Nephron progenitor cell (in vitro differentiated cells): ENCODE results near the gene KCNAB1.
A peak's percentile ranks its signal among the peaks of the same experiment; 100 is the strongest.

Source experiments
- DNase-seq: peaks from one replicate; pipeline ENCODE4 v3.0.0; 2021
- H3K27ac Mint-ChIP-seq: 2 replicates; pipeline ENCODE4 v1.8.0; 2021; ENCODE audit warnings: mild to moderate bottlenecking, moderate library complexity, mixed read lengths
- H3K27me3 Mint-ChIP-seq: 2 replicates; pipeline ENCODE4 v1.8.0; 2021; ENCODE audit warnings: mild to moderate bottlenecking, low read depth, mixed read lengths; ENCODE audit not compliant: poor library complexity
- H3K36me3 Mint-ChIP-seq: 2 replicates; pipeline ENCODE4 v1.8.0; 2021; ENCODE audit warnings: low read depth, mixed read lengths
- H3K4me1 Mint-ChIP-seq: 2 replicates; pipeline ENCODE4 v1.8.0; 2021; ENCODE audit warnings: mixed read lengths
- H3K4me3 Mint-ChIP-seq: 2 replicates; pipeline ENCODE4 v1.8.0; 2021; ENCODE audit warnings: mild to moderate bottlenecking, moderate library complexity, mixed read lengths
- H3K9me3 Mint-ChIP-seq: 2 replicates; pipeline ENCODE4 v1.8.0; 2021; ENCODE audit warnings: mild to moderate bottlenecking, moderate library complexity, mixed read lengths
- CTCF ChIP-seq: fragments of 200-600 bp; sonication (generic); IDR thresholded peaks from 2 replicates; pipeline ENCODE4 v1.5.0; 2021; ENCODE audit warnings: antibody characterized with exemption

KCNAB1 gene

DNA sequence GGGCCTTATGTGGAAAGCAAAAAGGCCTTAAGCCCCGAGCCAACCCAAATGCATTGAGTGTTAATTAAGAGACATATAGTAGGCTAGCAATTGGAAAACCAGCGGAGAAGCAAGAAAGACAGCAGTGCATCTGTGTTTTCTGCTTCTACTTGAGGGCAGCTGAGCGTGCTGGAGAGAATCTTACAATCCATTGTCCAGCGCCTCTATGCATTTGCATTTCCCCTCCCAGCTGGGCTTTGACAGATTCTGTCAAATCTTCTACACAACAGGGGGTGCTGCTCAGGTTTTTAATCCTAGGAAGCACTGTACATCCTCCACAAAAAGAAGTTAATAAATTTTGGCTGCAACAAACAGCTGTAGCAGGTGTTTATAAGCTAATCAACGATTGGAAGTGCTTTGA lies 410.6 kb downstream of the KCNAB1 start:
- H3K4me1 Mint-ChIP-seq: peaks cover 28% of the 10 kb centered on the region
- H3K9me3 Mint-ChIP-seq: no peaks in the 10 kb centered on the region
- no peak for TF ChIP-seq CTCF
- no peak overlapping the region for H3K4me3 Mint-ChIP-seq
- no peak for DNase-seq
- H3K36me3 Mint-ChIP-seq: no peaks in the 10 kb centered on the region
- no peaks in the 10 kb centered on the region for H3K27me3 Mint-ChIP-seq
- H3K27ac Mint-ChIP-seq: no peak overlapping the region

DNA sequence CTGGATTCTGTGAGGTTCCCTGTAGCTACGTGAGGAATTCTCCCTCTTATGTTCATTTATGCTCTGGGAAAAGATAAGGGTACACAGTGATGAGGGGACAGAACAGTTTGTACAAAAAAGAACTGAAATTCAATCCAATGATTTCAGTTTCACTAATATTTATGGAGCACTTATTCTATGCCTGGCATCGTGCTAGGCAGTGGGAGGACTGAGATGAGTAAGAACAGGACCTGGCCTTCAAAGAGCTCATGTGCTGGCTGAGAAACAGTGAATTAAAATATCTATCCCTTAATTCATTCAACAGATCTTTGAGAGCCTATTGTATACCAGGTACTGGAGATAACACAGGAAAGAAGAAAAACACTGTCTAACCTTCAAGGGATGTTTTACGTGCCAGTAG lies 412.4 kb downstream of the KCNAB1 start:
- TF ChIP-seq CTCF: no peak
- no peak for DNase-seq
- Mint-ChIP-seq H3K4me1 (peaks cover 29% of the 10 kb centered on the region), H3K27ac (no peak overlapping the region), H3K9me3 (no peaks in the 10 kb centered on the region), H3K27me3 (no peaks in the 10 kb centered on the region), H3K4me3 (no peak overlapping the region), H3K36me3 (no peaks in the 10 kb centered on the region)

DNA sequence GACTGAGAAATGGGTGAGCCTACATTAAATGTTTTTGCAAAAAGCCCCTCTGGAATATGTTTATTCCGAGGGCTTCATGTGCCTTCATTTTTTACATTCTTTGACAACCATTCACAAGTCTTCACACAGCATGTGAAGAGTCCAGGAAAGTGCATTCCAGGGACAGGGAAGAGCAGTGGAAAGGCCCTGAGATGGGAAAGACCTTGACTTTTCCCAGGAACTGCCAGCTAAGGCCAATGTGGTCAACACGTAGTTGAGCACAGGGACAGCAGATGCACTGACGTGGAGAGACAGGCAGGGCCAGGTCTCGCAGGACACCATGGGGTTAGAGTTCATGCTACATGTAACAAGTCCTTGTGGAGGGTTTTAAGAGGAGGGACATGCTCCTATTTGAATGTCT lies 412.8 kb downstream of the KCNAB1 start:
- Mint-ChIP-seq H3K27me3 (no peaks in the 10 kb centered on the region), H3K36me3 (no peaks in the 10 kb centered on the region), H3K4me1 (peaks cover 24% of the 10 kb centered on the region), H3K27ac (no peak overlapping the region), H3K9me3 (no peaks in the 10 kb centered on the region), H3K4me3 (no peak overlapping the region)
- TF ChIP-seq CTCF: no peak
- no peak for DNase-seq

DNA sequence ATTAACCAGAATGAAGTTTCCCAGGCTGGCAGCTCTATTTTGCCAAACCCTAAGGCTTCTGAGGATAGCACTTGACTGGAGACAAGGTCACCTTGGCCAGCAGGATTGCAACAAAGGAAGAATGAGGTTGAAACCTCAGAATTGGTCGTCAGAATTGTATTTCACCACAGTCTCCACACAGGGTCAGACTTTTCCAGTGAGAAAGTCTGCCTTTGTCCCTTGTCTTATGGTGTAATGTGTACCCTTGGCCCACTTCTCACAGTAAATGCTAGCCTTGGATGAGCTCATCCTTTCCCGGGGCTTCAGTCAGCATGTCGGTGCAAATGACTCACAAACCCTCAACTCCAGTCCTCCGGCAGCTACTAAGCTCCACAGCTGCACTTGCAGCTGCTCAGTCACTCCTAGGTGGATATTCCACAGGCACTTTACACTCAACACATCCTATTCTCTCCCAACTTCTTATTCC lies 414.8 kb downstream of the KCNAB1 start:
- H3K4me1 Mint-ChIP-seq: peaks cover 16% of the 10 kb centered on the region
- no peak for DNase-seq
- no peak overlapping the region for H3K4me3 Mint-ChIP-seq

GRCh38 chr3:156535798-156536197 lies 415.4 kb downstream of the KCNAB1 start:
- Mint-ChIP-seq H3K9me3 (no peaks in the 10 kb centered on the region), H3K4me1 (peaks cover 16% of the 10 kb centered on the region), H3K27me3 (no peaks in the 10 kb centered on the region), H3K36me3 (no peaks in the 10 kb centered on the region), H3K27ac (no peak overlapping the region), H3K4me3 (no peak overlapping the region)
- no peak for TF ChIP-seq CTCF
- DNase-seq: no peak

More for the DNA sequence above, 414.8 kb downstream of the KCNAB1 start:
- Mint-ChIP-seq H3K36me3 (no peaks in the 10 kb centered on the region), H3K27me3 (no peaks in the 10 kb centered on the region), H3K9me3 (no peaks in the 10 kb centered on the region), H3K27ac (peak overlapping the region; percentile 11)
- TF ChIP-seq CTCF: no peak

DNA sequence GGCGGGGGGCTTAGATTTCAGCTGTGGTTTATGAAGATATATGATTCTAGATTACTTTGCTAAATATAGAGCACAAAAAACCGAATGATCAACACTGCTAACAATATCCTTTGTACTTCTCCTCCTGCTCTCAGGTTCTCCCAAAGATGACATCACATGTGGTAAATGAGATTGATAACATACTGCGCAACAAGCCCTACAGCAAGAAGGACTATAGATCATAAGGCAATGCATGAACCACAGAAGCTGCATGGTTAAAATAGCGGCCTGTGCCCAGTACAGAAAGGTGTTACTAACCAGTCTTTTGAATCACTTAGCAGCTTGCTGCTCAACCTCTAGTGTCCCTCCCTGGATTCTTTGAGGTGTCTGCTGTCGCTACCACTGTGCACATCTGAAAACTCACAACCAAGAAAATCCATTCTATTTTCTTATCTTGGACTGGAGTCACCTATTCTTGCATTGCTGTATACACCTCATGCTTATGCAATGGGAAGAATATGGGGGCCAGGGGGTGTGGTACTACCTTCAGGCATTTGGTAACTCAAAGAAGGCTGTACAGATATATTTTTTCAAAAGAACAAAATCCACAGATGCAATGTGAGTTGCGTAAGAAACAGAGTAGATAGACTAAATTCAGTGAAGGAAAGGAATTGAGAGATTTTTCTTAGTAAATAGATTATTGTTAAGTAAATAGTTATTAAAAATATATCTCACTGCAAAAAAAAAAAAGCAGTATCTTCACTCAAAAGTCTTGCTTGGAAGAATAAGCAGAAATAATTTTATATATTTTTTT lies 416.3 kb downstream of the KCNAB1 start:
- no peak for TF ChIP-seq CTCF
- Mint-ChIP-seq H3K27me3 (no peaks in the 10 kb centered on the region), H3K27ac (peak overlapping the region; percentile 77), H3K36me3 (no peaks in the 10 kb centered on the region), H3K4me1 (peaks cover 16% of the 10 kb centered on the region), H3K9me3 (no peaks in the 10 kb centered on the region), H3K4me3 (no peak overlapping the region)
- DNase-seq: no peak
